Activated CD4-positive, alpha-beta T cell treated with anti-CD3 and anti-CD28 coated beads, Interleukin-2, amount 10 ng/mL, durations not matched to agents 24 days and 14 days (primary cell): ENCODE measurements around the gene DNAH14. TPM values are rescaled to one million over a fixed set of nuclear protein-coding genes. Genes with fewer than 3 reads are reported as not detected.
A peak's percentile ranks its signal among the peaks of the same experiment; 100 is the strongest.

ENCODE experiments used
- DNase-seq: peaks from one replicate; pipeline ENCODE4 v3.0.0; 2022
- H3K27ac Mint-ChIP-seq: one replicate; pipeline ENCODE4 v1.8.0; 2022; ENCODE audit warnings: mild to moderate bottlenecking, mixed read lengths
- H3K27me3 Mint-ChIP-seq: one replicate; pipeline ENCODE4 v1.8.0; 2022; ENCODE audit warnings: mixed read lengths
- H3K36me3 Mint-ChIP-seq: one replicate; pipeline ENCODE4 v1.8.0; 2022; ENCODE audit warnings: low read depth, mild to moderate bottlenecking, mixed read lengths
- H3K4me1 Mint-ChIP-seq: one replicate; pipeline ENCODE4 v1.8.0; 2021; ENCODE audit warnings: mixed read lengths
- H3K4me3 Mint-ChIP-seq: one replicate; pipeline ENCODE4 v1.8.0; 2022; ENCODE audit warnings: mild to moderate bottlenecking, moderate library complexity, mixed read lengths
- H3K9me3 Mint-ChIP-seq: one replicate; pipeline ENCODE4 v1.8.0; 2021; ENCODE audit warnings: mixed read lengths
- intact Hi-C: fragments of 100-400 bp; cut with micrococcal nuclease; formaldehyde crosslinking; loops from one replicate; pipeline ENCODE4 v1.15.1; 2023
- total RNA-seq: library from RNA; stranded (reverse); gene quantifications from 2 replicates; pipeline ENCODE4 v1.2.3, GENCODE V29; 2022

Gene DNAH14
- total RNA-seq, 1 donor from 2014 or later = not detected

GRCh38 chr1:225413708-225414375 is 484.4 kb downstream of the DNAH14 start:
- DNase-seq = no peak
- H3K9me3 Mint-ChIP-seq = no peaks in the 10 kb centered on the region
- peaks cover 74% of the 10 kb centered on the region for H3K36me3 Mint-ChIP-seq
- peaks cover 18% of the 10 kb centered on the region for H3K4me1 Mint-ChIP-seq
- H3K27me3 Mint-ChIP-seq = no peaks in the 10 kb centered on the region
- H3K4me3 Mint-ChIP-seq = no peak overlapping the region
- intact Hi-C loops = no loop called here
- H3K27ac Mint-ChIP-seq = no peak overlapping the region

- Mint-ChIP-seq H3K27me3 (no peaks in the 10 kb centered on the region), H3K36me3 (peaks cover 72% of the 10 kb centered on the region), H3K27ac (no peak overlapping the region), H3K4me3 (no peak overlapping the region), H3K4me1 (peaks cover 22% of the 10 kb centered on the region), H3K9me3 (no peaks in the 10 kb centered on the region)
- intact Hi-C loops = no loop called here
- no peak for DNase-seq
Measured at GRCh38 chr1:225415307-225415706, 485.8 kb downstream of the DNAH14 start.

GRCh38 chr1:225415967-225416745 is 486.7 kb downstream of the DNAH14 start:
- Mint-ChIP-seq H3K9me3 (no peaks in the 10 kb centered on the region), H3K4me3 (no peak overlapping the region), H3K36me3 (peaks cover 74% of the 10 kb centered on the region), H3K27me3 (no peaks in the 10 kb centered on the region), H3K27ac (no peak overlapping the region), H3K4me1 (peaks cover 23% of the 10 kb centered on the region)
- DNase-seq = no peak
- intact Hi-C loops = no loop called here

GRCh38 chr1:225418059-225418458 is 488.6 kb downstream of the DNAH14 start:
- DNase-seq = no peak
- H3K27me3 Mint-ChIP-seq = no peaks in the 10 kb centered on the region
- H3K36me3 Mint-ChIP-seq = peaks cover 73% of the 10 kb centered on the region
- intact Hi-C loops = no loop called here
- H3K9me3 Mint-ChIP-seq = no peaks in the 10 kb centered on the region
- no peak overlapping the region for H3K27ac Mint-ChIP-seq
- H3K4me3 Mint-ChIP-seq = no peak overlapping the region
- peaks cover 35% of the 10 kb centered on the region for H3K4me1 Mint-ChIP-seq

- Mint-ChIP-seq H3K36me3 (peaks cover 75% of the 10 kb centered on the region), H3K4me1 (peaks cover 40% of the 10 kb centered on the region), H3K27me3 (no peaks in the 10 kb centered on the region), H3K4me3 (no peak overlapping the region), H3K27ac (peak overlapping the region; percentile 34), H3K9me3 (no peaks in the 10 kb centered on the region)
- no peak for DNase-seq
- intact Hi-C loops = no loop called here
Measured at GRCh38 chr1:225418598-225418997, 489.1 kb downstream of the DNAH14 start.

- no peak for DNase-seq
- intact Hi-C loops = no loop called here
- Mint-ChIP-seq H3K9me3 (no peaks in the 10 kb centered on the region), H3K4me1 (peaks cover 57% of the 10 kb centered on the region), H3K4me3 (no peak overlapping the region), H3K27me3 (no peaks in the 10 kb centered on the region), H3K27ac (peak overlapping the region; percentile 61), H3K36me3 (peaks cover 59% of the 10 kb centered on the region)
Measured at GRCh38 chr1:225422031-225422605, 492.6 kb downstream of the DNAH14 start.

GRCh38 chr1:225422795-225423517 is 493.5 kb downstream of the DNAH14 start:
- H3K27me3 Mint-ChIP-seq = no peaks in the 10 kb centered on the region
- peaks cover 54% of the 10 kb centered on the region for H3K4me1 Mint-ChIP-seq
- no peaks in the 10 kb centered on the region for H3K9me3 Mint-ChIP-seq
- H3K4me3 Mint-ChIP-seq = peak overlapping the region; percentile 13
- no peak for DNase-seq
- H3K27ac Mint-ChIP-seq = peak overlapping the region; percentile 64
- H3K36me3 Mint-ChIP-seq = peaks cover 53% of the 10 kb centered on the region
- intact Hi-C loops = no loop called here

GRCh38 chr1:225423518-225423855 is 494.0 kb downstream of the DNAH14 start:
- Mint-ChIP-seq H3K4me1 (peaks cover 56% of the 10 kb centered on the region), H3K4me3 (peak overlapping the region; percentile 13), H3K27me3 (no peaks in the 10 kb centered on the region), H3K27ac (peak overlapping the region; percentile 64), H3K9me3 (no peaks in the 10 kb centered on the region), H3K36me3 (peaks cover 49% of the 10 kb centered on the region)
- DNase-seq = no peak
- intact Hi-C loops = no loop called here

GRCh38 chr1:225424562-225425200 is 495.2 kb downstream of the DNAH14 start:
- H3K27ac Mint-ChIP-seq = peak overlapping the region; percentile 44
- peaks cover 61% of the 10 kb centered on the region for H3K4me1 Mint-ChIP-seq
- peaks cover 41% of the 10 kb centered on the region for H3K36me3 Mint-ChIP-seq
- intact Hi-C loops = loop anchor here (5.0 kb wide), 3 partner anchors 353 to 1042 kb away; partner anchors contain the start of genes PARP1 and SRP9
- no peaks in the 10 kb centered on the region for H3K9me3 Mint-ChIP-seq
- no peaks in the 10 kb centered on the region for H3K27me3 Mint-ChIP-seq
- DNase-seq = no peak
- peak overlapping the region; percentile 90 for H3K4me3 Mint-ChIP-seq

- Mint-ChIP-seq H3K27ac (peak overlapping the region; percentile 82), H3K4me3 (peak overlapping the region; percentile 90), H3K27me3 (no peaks in the 10 kb centered on the region), H3K4me1 (peaks cover 62% of the 10 kb centered on the region), H3K9me3 (no peaks in the 10 kb centered on the region), H3K36me3 (peaks cover 39% of the 10 kb centered on the region)
- no peak for DNase-seq
- intact Hi-C loops = loop anchor here (5.0 kb wide), 3 partner anchors 352 to 1043 kb away; partner anchors contain the start of genes PARP1 and SRP9
Measured at GRCh38 chr1:225425201-225425786, 495.8 kb downstream of the DNAH14 start.

GRCh38 chr1:225426395-225427234 is 497.1 kb downstream of the DNAH14 start:
- H3K27me3 Mint-ChIP-seq = no peaks in the 10 kb centered on the region
- H3K4me3 Mint-ChIP-seq = peak overlapping the region; percentile 90
- intact Hi-C loops = loop anchor here (2.0 to 5.0 kb wide), 4 partner anchors 351 to 1044 kb away; partner anchors contain the start of genes H3-3A, PARP1 and SRP9
- DNase-seq = peak; percentile 81
- H3K9me3 Mint-ChIP-seq = no peaks in the 10 kb centered on the region
- peak overlapping the region; percentile 82 for H3K27ac Mint-ChIP-seq
- peaks cover 31% of the 10 kb centered on the region for H3K36me3 Mint-ChIP-seq
- H3K4me1 Mint-ChIP-seq = peaks cover 64% of the 10 kb centered on the region
